Stimulated activated CD4-positive, alpha-beta T cell treated with anti-CD3 and anti-CD28 coated beads, Interleukin-2, amount 100 ng/mL, for 48 hours (primary cell): ENCODE results near the gene SDE2.
"Not testable (repeated sequence)": the region's sequence is repeated elsewhere in the genome, so short reads cannot be mapped to it uniquely, and the experiment has no call there.

Experiments used
- DNase-seq, 2 donors: peaks; one replicate each; pipeline ENCODE4 v3.0.0-alpha.2; 2020

Gene SDE2

GRCh38 chr1:225999227-225999911, at the start of gene SDE2:
Gene SDE2, minus strand, starts transcription at chr1:225999343. Its CDS starts 31 bp downstream, at chr1:225999312.
- DNase-seq: peak; percentile 99 to 100

- no peak for DNase-seq
Observed at GRCh38 chr1:226048886-226049285, 49.7 kb upstream of the SDE2 start.

GRCh38 chr1:226047495-226047894, 48.4 kb upstream of the SDE2 start:
- no peak for DNase-seq

DNA sequence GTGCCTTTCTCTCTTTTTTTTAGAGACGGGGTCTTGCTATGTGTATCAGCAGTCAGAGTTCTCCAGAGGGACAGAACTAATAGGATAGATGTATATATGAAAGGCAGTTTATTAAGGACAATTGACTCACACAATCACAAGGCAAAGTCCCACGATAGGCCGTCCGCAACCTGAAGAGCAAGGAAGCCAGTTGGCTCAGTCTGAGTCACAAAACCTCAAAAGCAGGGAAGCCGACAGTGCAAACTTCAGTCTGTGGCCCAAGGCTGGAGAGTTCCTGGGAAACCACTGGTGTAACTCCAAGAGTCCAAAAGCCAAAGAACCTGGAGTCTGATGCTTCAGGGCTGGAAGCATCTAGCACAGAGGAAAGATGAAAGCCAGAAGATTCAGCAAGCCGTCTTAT, 47.1 kb upstream of the SDE2 start:
- DNase-seq: no peak

DNA sequence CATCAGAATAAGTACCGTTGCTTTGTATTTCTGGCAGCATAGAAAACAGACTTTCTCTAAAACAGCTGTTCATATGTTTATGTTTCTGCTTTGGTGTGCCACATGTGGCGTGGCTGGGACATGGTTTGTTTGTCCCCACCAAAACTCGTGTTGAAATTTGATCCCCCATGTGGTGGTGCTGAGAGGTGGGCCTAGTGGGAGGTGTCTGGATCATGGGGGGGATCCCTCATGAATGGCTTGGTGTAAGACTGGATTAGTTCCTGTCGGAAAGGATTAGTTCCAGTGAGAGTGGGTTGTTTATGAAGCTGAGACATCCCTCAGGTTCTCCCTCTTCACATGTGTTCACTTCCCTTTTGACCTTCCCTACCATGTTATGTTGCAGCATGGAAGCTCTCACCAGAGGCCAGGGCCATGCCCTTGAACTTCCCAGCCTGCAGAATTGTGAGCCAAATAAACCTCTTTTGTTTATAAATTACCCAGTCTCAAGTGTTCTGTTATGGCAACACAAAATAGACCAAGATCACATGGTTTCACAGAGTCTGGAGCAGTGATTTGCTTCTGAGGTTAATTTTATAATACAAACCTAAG, 45.5 kb upstream of the SDE2 start:
- no peak for DNase-seq

GRCh38 chr1:226041419-226041818, 42.3 kb upstream of the SDE2 start:
- no peak for DNase-seq

DNA sequence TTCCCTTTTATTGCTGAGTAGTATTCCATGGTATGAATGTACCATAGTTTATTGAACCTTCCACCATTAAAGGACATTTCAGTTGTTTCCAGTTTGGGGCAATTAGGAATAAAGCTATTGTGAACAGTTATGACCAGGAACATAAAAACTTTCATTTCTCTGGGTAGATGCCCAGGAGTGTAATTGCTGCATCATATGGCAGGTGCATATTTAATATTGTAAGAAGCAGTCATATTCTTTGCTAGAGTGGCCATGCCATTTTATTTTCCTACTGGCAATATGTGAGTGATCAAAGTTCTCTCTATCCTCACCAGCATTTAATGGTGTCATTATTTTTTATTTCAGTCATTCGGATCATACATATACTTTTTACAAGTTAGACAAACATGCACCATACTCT, 39.5 kb upstream of the SDE2 start:
- DNase-seq: no peak

GRCh38 chr1:226035915-226036314, 36.8 kb upstream of the SDE2 start:
- DNase-seq: no peak

DNA sequence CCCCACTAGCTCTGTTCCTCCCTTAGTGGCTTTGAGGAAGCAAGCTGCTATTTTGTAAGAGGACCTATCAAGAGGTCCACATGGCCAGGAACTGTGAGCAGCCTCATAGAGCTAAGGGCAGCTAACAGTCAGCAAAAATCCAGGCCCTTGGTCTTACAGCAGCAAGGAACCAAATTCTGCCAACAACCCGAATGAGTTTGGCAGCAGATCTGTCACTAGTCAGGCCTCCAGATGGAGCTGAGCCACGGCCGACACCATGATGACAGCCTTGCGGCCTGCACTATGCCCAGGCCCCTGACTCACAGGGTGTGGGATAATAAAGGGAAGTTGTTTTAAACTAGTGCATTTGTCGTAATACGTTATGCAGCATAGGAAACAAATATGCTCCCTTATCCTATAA, 35.3 kb upstream of the SDE2 start:
- DNase-seq: no peak

- DNase-seq: no peak
Observed at GRCh38 chr1:226033991-226034390, 34.8 kb upstream of the SDE2 start.

DNA sequence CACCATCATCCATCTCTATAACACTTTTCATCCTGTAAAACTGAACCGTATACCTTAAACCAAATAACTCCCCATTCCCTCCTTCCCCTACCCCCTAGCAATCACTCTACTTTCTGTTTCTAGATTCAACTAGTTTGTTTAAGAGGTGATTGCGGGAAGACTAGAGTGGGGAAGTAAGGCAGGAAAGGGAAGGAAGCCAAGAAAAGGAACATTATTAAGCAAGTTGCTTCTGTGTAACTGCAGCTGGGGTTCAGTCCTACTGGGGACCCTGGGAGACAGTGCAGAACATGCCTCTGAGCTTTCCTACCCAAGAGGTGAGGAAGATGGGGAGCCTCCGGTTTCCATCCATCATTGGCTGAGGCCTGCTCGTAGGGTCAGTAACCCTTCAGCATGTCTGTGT, 34.4 kb upstream of the SDE2 start:
- DNase-seq: no peak

GRCh38 chr1:226029568-226030225, 30.6 kb upstream of the SDE2 start:
- DNase-seq: no peak

DNA sequence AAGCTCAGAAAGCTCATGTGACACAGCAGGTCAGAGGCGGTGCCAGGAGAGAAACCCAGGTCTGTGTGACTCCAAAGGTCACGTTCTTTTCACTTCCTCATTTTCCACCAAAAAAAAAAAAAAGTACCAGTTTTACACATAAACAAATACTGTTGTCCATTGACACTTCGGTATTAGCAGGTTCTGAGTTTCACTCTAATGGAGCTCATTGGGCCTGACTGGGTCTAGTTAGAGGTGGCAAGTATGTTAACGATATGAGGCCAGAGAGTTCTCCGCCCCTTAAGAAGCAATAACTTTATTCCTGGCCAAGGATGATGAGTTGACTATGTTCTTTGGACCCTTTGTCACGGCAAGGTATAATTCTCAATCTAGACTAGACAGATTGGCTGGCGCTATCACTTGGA, 30.0 kb upstream of the SDE2 start:
- DNase-seq: no peak

- DNase-seq: no peak
Observed at GRCh38 chr1:226027538-226028217, 28.5 kb upstream of the SDE2 start.

DNA sequence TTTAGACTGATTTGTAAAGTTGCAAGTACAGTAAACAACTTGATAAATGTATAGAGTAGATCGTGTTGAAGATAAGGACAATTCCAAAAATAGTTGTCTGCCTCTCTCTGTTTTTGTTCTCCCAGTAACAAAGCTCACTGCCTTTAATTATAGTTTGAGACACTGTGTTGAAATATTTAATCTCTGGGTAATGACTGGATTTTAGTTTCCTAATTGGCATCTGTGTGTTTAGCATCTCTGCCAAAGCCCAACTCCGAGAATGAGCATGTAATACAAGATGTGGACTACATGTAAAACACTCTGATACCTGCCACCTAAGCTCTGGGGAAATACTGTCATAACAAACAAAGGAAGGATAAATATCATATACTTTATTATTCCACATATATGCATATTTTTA, 27.7 kb upstream of the SDE2 start:
- DNase-seq: no peak

DNA sequence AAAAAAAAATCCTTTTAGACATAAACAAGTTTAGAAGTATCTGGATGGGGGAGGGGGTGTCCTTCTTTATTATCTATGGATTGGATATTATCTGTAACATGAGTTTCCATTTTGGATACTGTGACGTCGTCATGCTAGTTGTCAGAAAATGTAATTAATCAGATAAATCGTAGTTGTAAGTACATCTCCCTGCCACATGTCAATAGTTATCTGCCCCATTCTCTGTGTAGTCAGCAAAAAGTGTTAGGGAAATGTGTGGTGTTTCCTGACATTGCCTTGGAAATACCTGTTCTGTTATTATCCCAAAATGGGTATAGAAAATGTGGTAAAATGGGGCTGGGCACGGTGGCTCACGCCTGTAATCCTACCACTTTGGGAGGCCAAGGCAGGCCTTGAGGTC, 24.6 kb upstream of the SDE2 start:
- DNase-seq: no peak

GRCh38 chr1:226021801-226022200, 22.7 kb upstream of the SDE2 start:
- DNase-seq: no peak

- no peak for DNase-seq
Observed at GRCh38 chr1:226021401-226021800, 22.3 kb upstream of the SDE2 start.

- no peak for DNase-seq
Observed at GRCh38 chr1:226019572-226019971, 20.4 kb upstream of the SDE2 start.

- no peak for DNase-seq
Observed at GRCh38 chr1:226017070-226017469, 17.9 kb upstream of the SDE2 start.

GRCh38 chr1:226009650-226010044, 10.5 kb upstream of the SDE2 start:
- DNase-seq: no peak

GRCh38 chr1:226007126-226007892, 8.2 kb upstream of the SDE2 start:
- not testable (repeated sequence) for DNase-seq

DNA sequence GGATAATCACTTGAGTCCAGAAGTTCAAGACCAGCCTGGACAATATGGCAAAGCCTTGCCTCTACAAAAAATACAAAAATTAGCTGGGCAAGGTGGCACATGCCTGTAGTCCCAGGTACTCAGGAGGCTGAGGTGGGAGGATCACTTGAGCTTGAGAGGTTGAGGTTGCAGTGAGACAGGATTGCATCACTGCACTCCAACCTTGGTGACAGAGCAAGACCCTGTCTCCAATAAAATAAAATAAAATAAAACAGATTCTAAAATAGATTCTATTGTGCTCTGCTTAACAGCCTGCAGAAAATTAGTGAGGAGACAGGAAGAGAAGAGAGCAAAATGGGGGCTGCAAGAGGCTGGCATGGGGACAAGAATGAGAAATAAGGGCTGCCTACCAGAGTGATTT, 7.5 kb upstream of the SDE2 start:
- DNase-seq: no peak
